IPS-18c (cell line): ENCODE results near the gene FBL.

ENCODE experiments used
- H3K4me3 ChIP-seq: 2 replicates; pipeline ENCODE4 v1.7.0; 2013; ENCODE audit warnings: low read depth, mild to moderate bottlenecking, low read length, moderate library complexity; ENCODE audit not compliant: insufficient read depth
- H3K9me3 ChIP-seq: one replicate; pipeline ENCODE4 v1.6.1; 2013; ENCODE audit warnings: mild to moderate bottlenecking, low read length, moderate library complexity; ENCODE audit not compliant: control insufficient read depth, insufficient read depth

FBL gene

GRCh38 chr19:39832341-39833083, 13.7 kb downstream of the FBL start:
- peak overlapping the region; percentile 98 for H3K4me3 ChIP-seq

DNA sequence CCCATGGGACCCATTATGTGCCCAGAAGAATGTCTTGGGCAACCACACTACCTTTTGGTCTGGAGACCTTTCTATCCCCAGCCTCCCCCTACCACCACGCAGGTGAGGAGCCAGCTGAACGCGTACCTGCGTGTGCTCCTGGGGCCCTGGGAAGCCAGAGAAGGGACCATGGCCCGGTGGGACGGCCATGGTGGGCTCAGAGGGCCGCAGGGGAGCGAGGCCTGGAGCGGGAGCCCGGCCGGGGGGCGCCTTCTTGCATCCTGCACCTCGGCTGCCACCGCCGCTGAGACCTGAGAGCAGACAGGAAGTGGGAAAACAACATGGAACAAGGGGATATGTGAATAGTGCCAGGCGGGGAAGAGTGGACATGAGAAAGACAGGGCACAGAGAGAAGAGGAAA, 14.5 kb downstream of the FBL start:
- no peak overlapping the region for H3K4me3 ChIP-seq
- H3K9me3 ChIP-seq, result no peaks in the 10 kb centered on the region

More at GRCh38 chr19:39832341-39833083, 13.7 kb downstream of the FBL start:
- no peaks in the 10 kb centered on the region for H3K9me3 ChIP-seq

GRCh38 chr19:39830847-39831246, 15.3 kb downstream of the FBL start:
- no peak overlapping the region for H3K4me3 ChIP-seq

DNA sequence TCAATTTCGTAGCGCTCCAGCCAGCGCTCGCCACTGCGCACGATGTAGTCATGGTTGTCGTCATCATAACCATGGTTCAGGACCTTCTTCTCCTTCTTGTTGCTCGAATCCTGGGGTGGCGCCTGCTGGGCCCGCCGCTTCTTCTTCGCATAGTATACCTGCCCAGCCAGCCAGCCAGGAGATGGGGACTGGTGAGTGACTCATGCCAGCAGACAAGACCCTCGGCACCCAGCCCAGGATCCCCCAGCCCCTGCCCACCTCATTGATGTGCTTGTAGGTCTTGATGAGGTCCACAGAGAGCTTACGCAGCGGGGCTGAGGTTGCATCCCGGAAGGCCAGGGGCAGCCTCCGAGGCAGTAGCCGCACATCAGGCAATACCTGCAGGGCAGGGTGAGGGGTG, 15.8 kb downstream of the FBL start:
- Histone ChIP-seq H3K4me3 (no peak overlapping the region), H3K9me3 (no peaks in the 10 kb centered on the region)

More at GRCh38 chr19:39830847-39831246, 15.3 kb downstream of the FBL start:
- H3K9me3 ChIP-seq, result no peaks in the 10 kb centered on the region

- no peaks in the 10 kb centered on the region for H3K9me3 ChIP-seq
- no peak overlapping the region for H3K4me3 ChIP-seq
Measured at GRCh38 chr19:39829702-39830275, 16.4 kb downstream of the FBL start.

DNA sequence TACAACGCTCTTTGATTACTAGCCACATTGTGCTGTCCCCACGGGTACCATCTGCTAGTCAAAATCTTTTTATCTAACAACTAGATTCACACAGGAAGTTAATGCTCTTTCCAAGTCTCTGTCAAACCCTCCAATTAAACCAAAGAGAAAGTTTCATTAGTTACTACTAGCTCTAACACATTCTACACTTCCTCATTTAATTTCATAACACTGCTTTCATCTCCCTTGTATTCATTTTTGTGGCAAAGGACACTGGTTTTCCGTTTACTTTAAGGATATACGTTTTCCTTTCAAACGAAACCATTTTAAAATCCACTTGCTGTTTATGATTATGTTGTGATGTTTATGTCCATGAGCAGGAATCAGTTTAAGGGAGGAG, 17.5 kb downstream of the FBL start:
- no peak overlapping the region for H3K4me3 ChIP-seq
- no peaks in the 10 kb centered on the region for H3K9me3 ChIP-seq

DNA sequence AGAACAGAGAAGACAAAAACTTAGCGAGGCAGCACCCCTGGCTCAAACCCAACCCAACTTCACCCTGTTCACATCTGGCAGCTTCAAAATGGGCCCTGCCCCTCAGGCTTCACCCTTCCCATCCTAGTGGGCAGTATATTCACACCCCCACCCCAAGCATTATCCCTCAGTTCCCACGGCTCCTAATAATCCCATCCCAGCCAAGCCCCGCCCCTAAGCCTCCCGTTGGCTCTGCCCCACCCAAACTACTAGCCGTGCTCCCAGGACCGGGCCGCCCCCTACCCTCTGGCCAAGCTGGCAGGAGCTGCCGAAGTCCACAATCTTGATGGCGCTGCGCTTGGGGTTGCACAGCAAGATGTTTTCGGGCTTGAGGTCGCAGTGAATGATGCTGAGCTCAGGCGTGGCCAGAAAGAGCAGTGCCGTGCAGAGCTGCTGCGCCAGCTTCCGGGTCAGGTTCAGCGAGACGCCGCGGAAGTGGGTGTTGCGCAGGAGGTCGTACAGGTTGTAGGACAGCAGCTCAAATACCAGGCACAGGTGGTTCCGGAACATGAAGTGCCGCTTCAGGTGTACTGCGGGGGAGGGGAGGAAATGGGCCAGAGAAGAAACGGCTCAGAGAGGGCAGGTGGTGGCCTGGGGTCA, 18.0 kb downstream of the FBL start:
- no peak overlapping the region for H3K4me3 ChIP-seq

GRCh38 chr19:39827216-39827615, 19.0 kb downstream of the FBL start:
- H3K4me3 ChIP-seq, result no peak overlapping the region
- H3K9me3 ChIP-seq, result no peaks in the 10 kb centered on the region

More for the DNA sequence above, 18.0 kb downstream of the FBL start:
- no peaks in the 10 kb centered on the region for H3K9me3 ChIP-seq

DNA sequence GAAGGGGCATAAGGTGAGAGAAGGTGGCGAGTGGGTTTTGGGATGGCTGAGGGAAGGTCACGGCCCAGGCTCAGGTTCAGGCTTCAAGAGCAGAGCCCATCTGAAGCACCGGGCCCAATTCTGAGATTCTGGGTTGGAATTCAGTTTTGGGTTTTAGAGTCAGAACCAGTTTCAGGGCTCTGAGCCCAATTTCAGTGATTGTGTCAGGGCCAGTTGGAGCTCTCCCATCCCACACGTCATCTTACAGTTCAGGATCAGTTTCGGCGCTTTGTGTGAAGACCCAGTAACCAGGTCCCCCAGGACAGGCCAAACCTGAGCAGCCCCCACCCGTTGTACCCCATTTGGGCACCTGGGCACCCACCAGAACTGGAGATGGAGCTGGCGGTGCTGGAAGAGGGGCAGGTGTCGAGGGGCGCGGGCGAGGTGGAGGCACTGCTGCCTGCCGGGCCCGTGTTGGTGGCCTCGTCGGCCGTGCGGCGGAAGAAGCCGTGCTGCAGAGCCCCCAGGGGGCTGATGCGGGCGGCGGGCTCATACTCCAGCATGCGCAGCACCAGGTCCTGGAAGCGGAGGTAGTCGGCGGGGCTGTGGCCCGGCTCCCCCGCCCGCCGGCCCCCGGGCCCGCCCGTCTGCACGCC, 19.8 kb downstream of the FBL start:
- Histone ChIP-seq H3K9me3 (no peaks in the 10 kb centered on the region), H3K4me3 (no peak overlapping the region)

GRCh38 chr19:39825531-39826076, 20.6 kb downstream of the FBL start:
- H3K4me3 ChIP-seq, result no peak overlapping the region
- H3K9me3 ChIP-seq, result no peaks in the 10 kb centered on the region

- no peaks in the 10 kb centered on the region for H3K9me3 ChIP-seq
- H3K4me3 ChIP-seq, result peak overlapping the region; percentile 22; the same call in 1 of the 2 replicates
Measured at GRCh38 chr19:39825093-39825463, 21.1 kb downstream of the FBL start.

GRCh38 chr19:39824143-39825092, 21.8 kb downstream of the FBL start:
- Histone ChIP-seq H3K4me3 (peak overlapping the region; percentile 83), H3K9me3 (no peaks in the 10 kb centered on the region)

GRCh38 chr19:39823686-39824085, 22.5 kb downstream of the FBL start:
- H3K4me3 ChIP-seq, result peak overlapping the region; percentile 83

GRCh38 chr19:39820696-39821095, 25.5 kb downstream of the FBL start:
- no peaks in the 10 kb centered on the region for H3K9me3 ChIP-seq
- H3K4me3 ChIP-seq, result no peak overlapping the region

More at GRCh38 chr19:39823686-39824085, 22.5 kb downstream of the FBL start:
- no peaks in the 10 kb centered on the region for H3K9me3 ChIP-seq

- no peaks in the 10 kb centered on the region for H3K9me3 ChIP-seq
- no peak overlapping the region for H3K4me3 ChIP-seq
Measured at GRCh38 chr19:39819786-39820185, 26.4 kb downstream of the FBL start.

DNA sequence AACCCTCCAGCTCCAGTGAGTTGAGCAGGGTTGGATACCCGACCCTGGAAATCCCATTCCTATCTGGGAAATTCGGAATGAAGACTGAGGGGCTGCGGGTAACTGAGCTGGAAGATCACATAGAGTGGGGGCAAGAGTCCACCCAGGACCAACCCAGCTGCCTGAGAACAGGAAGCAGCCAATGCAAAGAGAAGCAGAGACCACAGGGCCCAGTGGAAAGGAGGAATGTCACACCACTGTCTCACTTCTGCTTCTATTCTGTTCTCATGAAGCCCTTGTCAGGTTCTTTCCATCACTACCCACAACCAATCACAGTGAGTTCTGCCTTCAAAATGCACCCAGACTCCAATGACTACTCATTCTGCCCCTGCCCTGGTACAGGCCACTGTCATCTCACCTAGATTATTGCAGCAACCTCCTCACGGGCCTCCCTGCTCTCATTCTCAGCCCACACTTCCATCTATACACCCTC, 27.5 kb downstream of the FBL start:
- Histone ChIP-seq H3K4me3 (no peak overlapping the region), H3K9me3 (no peaks in the 10 kb centered on the region)
